NT2/D1 (cell line): Measurements from ENCODE around the gene EEF1A1.

Source experiments
- DNase-seq: peaks from one replicate; pipeline ENCODE4 v3.0.0-alpha.2; 2011; ENCODE audit warnings: low read depth, low spot score
- H3K27me3 ChIP-seq: 2 replicates; pipeline ENCODE4 v1.6.0; 2011; ENCODE audit warnings: mild to moderate bottlenecking; ENCODE audit not compliant: insufficient read length, insufficient read depth
- H3K36me3 ChIP-seq: 2 replicates; pipeline ENCODE4 v1.6.1; 2011; ENCODE audit warnings: mild to moderate bottlenecking, low read length, mixed read lengths; ENCODE audit not compliant: insufficient read depth, insufficient read length
- H3K4me1 ChIP-seq: 2 replicates; pipeline ENCODE4 v1.5.1; 2011; ENCODE audit not compliant: insufficient read depth, insufficient read length
- H3K4me3 ChIP-seq: 2 replicates; pipeline ENCODE4 v1.5.1; 2011; ENCODE audit warnings: low read depth; ENCODE audit not compliant: insufficient read length
- H3K9ac ChIP-seq: 2 replicates; pipeline ENCODE4 v1.6.0; 2011; ENCODE audit warnings: low read depth; ENCODE audit not compliant: insufficient read length
- H3K9me3 ChIP-seq: 2 replicates; pipeline ENCODE4 v1.5.1; 2011; ENCODE audit warnings: mild to moderate bottlenecking, low read length; ENCODE audit not compliant: insufficient read depth
- SUZ12 ChIP-seq: IDR thresholded peaks from 2 replicates; pipeline ENCODE4 v1.6.1; 2011; ENCODE audit not compliant: insufficient read length, insufficient read depth; ENCODE audit errors: extremely low read depth
- YY1 ChIP-seq: IDR thresholded peaks from 2 replicates; pipeline ENCODE4 v1.6.1; 2011; ENCODE audit not compliant: insufficient read length, insufficient read depth
- ZNF274 ChIP-seq: IDR thresholded peaks from 2 replicates; pipeline ENCODE4 v1.6.1; 2011; ENCODE audit warnings: mild to moderate bottlenecking, low read depth, low read length

Gene EEF1A1

GRCh38 chr6:73484438-73484837 lies 36.4 kb downstream of the EEF1A1 start:
- TF ChIP-seq SUZ12 (no peak), YY1 (no peak), ZNF274 (no peak)
- H3K36me3 ChIP-seq: peaks cover 65% of the 10 kb centered on the region
- H3K9ac ChIP-seq: no peak overlapping the region
- no peaks in the 10 kb centered on the region for H3K4me1 ChIP-seq
- no peak overlapping the region for H3K4me3 ChIP-seq
- no peaks in the 10 kb centered on the region for H3K27me3 ChIP-seq
- no peaks in the 10 kb centered on the region for H3K9me3 ChIP-seq
- no peak for DNase-seq

GRCh38 chr6:73481969-73482368 lies 38.9 kb downstream of the EEF1A1 start:
- Histone ChIP-seq H3K9me3 (no peaks in the 10 kb centered on the region), H3K4me1 (no peaks in the 10 kb centered on the region), H3K36me3 (peaks cover 61% of the 10 kb centered on the region), H3K9ac (no peak overlapping the region), H3K27me3 (no peaks in the 10 kb centered on the region), H3K4me3 (no peak overlapping the region)
- no peak for DNase-seq
- TF ChIP-seq ZNF274: no peak
- no peak for TF ChIP-seq SUZ12
- TF ChIP-seq YY1: no peak

GRCh38 chr6:73477407-73477806 lies 43.4 kb downstream of the EEF1A1 start:
- TF ChIP-seq ZNF274: no peak
- no peak for TF ChIP-seq SUZ12
- TF ChIP-seq YY1: no peak
- no peak overlapping the region for H3K9ac ChIP-seq
- H3K9me3 ChIP-seq: no peaks in the 10 kb centered on the region
- H3K4me1 ChIP-seq: no peaks in the 10 kb centered on the region
- H3K4me3 ChIP-seq: no peak overlapping the region
- H3K36me3 ChIP-seq: peaks cover 59% of the 10 kb centered on the region
- H3K27me3 ChIP-seq: no peaks in the 10 kb centered on the region
- DNase-seq: no peak

GRCh38 chr6:73476723-73477122 lies 44.1 kb downstream of the EEF1A1 start:
- Histone ChIP-seq H3K9me3 (no peaks in the 10 kb centered on the region), H3K36me3 (peaks cover 54% of the 10 kb centered on the region)

GRCh38 chr6:73471686-73472290 lies 49.0 kb downstream of the EEF1A1 start:
- peaks cover 55% of the 10 kb centered on the region for H3K36me3 ChIP-seq
- H3K4me3 ChIP-seq: no peak overlapping the region
- H3K27me3 ChIP-seq: no peaks in the 10 kb centered on the region
- no peaks in the 10 kb centered on the region for H3K9me3 ChIP-seq
- no peaks in the 10 kb centered on the region for H3K4me1 ChIP-seq
- no peak for TF ChIP-seq ZNF274
- no peak for TF ChIP-seq SUZ12
- TF ChIP-seq YY1: no peak
- no peak overlapping the region for H3K9ac ChIP-seq
- no peak for DNase-seq

More at GRCh38 chr6:73476723-73477122, 44.1 kb downstream of the EEF1A1 start:
- no peak for DNase-seq
- H3K4me3 ChIP-seq: no peak overlapping the region
- no peaks in the 10 kb centered on the region for H3K27me3 ChIP-seq
- H3K9ac ChIP-seq: no peak overlapping the region
- H3K4me1 ChIP-seq: no peaks in the 10 kb centered on the region
- TF ChIP-seq ZNF274 (no peak), SUZ12 (no peak), YY1 (no peak)
